HEK293 (cell line): ENCODE measurements around the gene UQCRQ.

Source experiments
- CTCF ChIP-seq: fragments of 450-650 bp; formaldehyde crosslinking; IDR thresholded peaks from 2 replicates; pipeline ENCODE4 v1.5.1; 2016; ENCODE audit warnings: missing biosample characterization, missing genetic modification characterization
- RBAK ChIP-seq: fragments of 450-650 bp; formaldehyde crosslinking; IDR thresholded peaks from 2 replicates; pipeline ENCODE4 v1.5.1; 2016; ENCODE audit warnings: missing biosample characterization, missing genetic modification characterization
- REST ChIP-seq: fragments of 450-650 bp; formaldehyde crosslinking; IDR thresholded peaks from 2 replicates; pipeline ENCODE4 v1.5.1; 2016; ENCODE audit warnings: missing biosample characterization, missing genetic modification characterization
- ZNF529 ChIP-seq: fragments of 450-650 bp; formaldehyde crosslinking; IDR thresholded peaks from 2 replicates; pipeline ENCODE4 v1.5.1; 2017; ENCODE audit warnings: missing genetic modification characterization, missing biosample characterization; ENCODE audit not compliant: insufficient replicate concordance
- ZNF624 ChIP-seq: fragments of 450-650 bp; formaldehyde crosslinking; IDR thresholded peaks from 2 replicates; pipeline ENCODE4 v1.5.1; 2017; ENCODE audit warnings: missing biosample characterization, missing genetic modification characterization

GRCh38 chr5:132831095-132831860 is 35.2 kb upstream of the UQCRQ start:
- no peak for TF ChIP-seq ZNF624 (tag by site-specific recombination)
- TF ChIP-seq CTCF (tag by site-specific recombination) = no peak
- TF ChIP-seq RBAK (tag by site-specific recombination) = no peak
- TF ChIP-seq ZNF529 (tag by site-specific recombination) = no peak
- no peak for TF ChIP-seq REST (tag by site-specific recombination)
